Germinal center (tissue), 1 donor: ENCODE data around the gene CTIF.
"Not testable (repeated sequence)": the region's sequence is repeated elsewhere in the genome, so short reads cannot be mapped to it uniquely, and the experiment has no call there.

Source experiments
- DNase-seq: peaks from one replicate; pipeline ENCODE4 v3.0.0; 2012; ENCODE audit warnings: mixed read lengths, low spot score

Gene CTIF

GRCh38 chr18:48538531-48539405, at the start of gene CTIF:
TSS of gene CTIF (plus strand) at chr18:48539031. CDS start at chr18:48619566, 80,535 bp downstream.
- peak; percentile 70 for DNase-seq

GRCh38 chr18:48490641-48491293, 48.1 kb upstream of the CTIF start:
- no peak for DNase-seq

- DNase-seq, result no peak
These were observed 46.0 kb upstream of the CTIF start for GRCh38 chr18:48492880-48493279.

GRCh38 chr18:48493434-48494230, 45.2 kb upstream of the CTIF start:
- DNase-seq, result no peak

- no peak for DNase-seq
These were observed 41.0 kb upstream of the CTIF start for GRCh38 chr18:48497863-48498262.

GRCh38 chr18:48500517-48500916, 38.3 kb upstream of the CTIF start:
- DNase-seq, result no peak

GRCh38 chr18:48502906-48503305, 35.9 kb upstream of the CTIF start:
- DNase-seq, result no peak

GRCh38 chr18:48504819-48505218, 34.0 kb upstream of the CTIF start:
- DNase-seq, result no peak

- DNase-seq, result not testable (repeated sequence)
These were observed 31.8 kb upstream of the CTIF start for GRCh38 chr18:48506983-48507568.

- not testable (repeated sequence) for DNase-seq
These were observed 26.3 kb upstream of the CTIF start for GRCh38 chr18:48512498-48512897.

- no peak for DNase-seq
These were observed 24.0 kb upstream of the CTIF start for GRCh38 chr18:48514786-48515185.

- no peak for DNase-seq
These were observed 21.8 kb upstream of the CTIF start for GRCh38 chr18:48517048-48517447.

- DNase-seq, result no peak
These were observed 19.3 kb upstream of the CTIF start for GRCh38 chr18:48519431-48520100.

GRCh38 chr18:48521723-48522122, 17.1 kb upstream of the CTIF start:
- no peak for DNase-seq

GRCh38 chr18:48525671-48526070, 13.2 kb upstream of the CTIF start:
- DNase-seq, result no peak

- DNase-seq, result no peak
These were observed 11.4 kb upstream of the CTIF start for GRCh38 chr18:48527461-48527860.

- DNase-seq, result no peak
These were observed 10.0 kb upstream of the CTIF start for GRCh38 chr18:48528861-48529260.

GRCh38 chr18:48529796-48530195, 9.0 kb upstream of the CTIF start:
- DNase-seq, result no peak

GRCh38 chr18:48530399-48531081, 8.3 kb upstream of the CTIF start:
- no peak for DNase-seq

- DNase-seq, result no peak
These were observed 7.8 kb upstream of the CTIF start for GRCh38 chr18:48531082-48531403.

- no peak for DNase-seq
These were observed 6.9 kb upstream of the CTIF start for GRCh38 chr18:48531908-48532307.
